Measurements from ENCODE around the gene IFI27L1. TPM values are rescaled to one million over a fixed set of nuclear protein-coding genes. Genes with fewer than 3 reads are reported as not detected.

IFI27L1 gene
- total and polyA plus RNA-seq, 2 of the 13 experiments (the other 11 are each of a cell fraction or from before 2014, with no cell fraction given) = 11.9 to 19.0 TPM

GRCh38 chr14:94080621-94081385 lies at the start of gene IFI27L1, which contains the start of gene DDX24 (continued):
- TF ChIP-seq SAP130 (CRISPR knock-in tag; IDR thresholded peaks at IDR 0.05; ENCODE audit: low read depth) (peak; percentile 92), ZNF282 (IDR thresholded peaks at IDR 0.05; ENCODE audit: partially characterized antibody) (no peak), ZNF615 (CRISPR knock-in tag; IDR thresholded peaks at IDR 0.05; ENCODE audit: borderline replicate concordance) (0 out of 2 replicates have a peak, but pooled peaks have one; percentile 30), GTF2F1 (IDR thresholded peaks at IDR 0.05; ENCODE audit: low read length) (no peak), SP5 (CRISPR knock-in tag; IDR thresholded peaks at IDR 0.05; ENCODE audit: borderline replicate concordance, low read depth) (peak; percentile 30; the same call in 1 of the 2 replicates), PLRG1 (conservative IDR thresholded peaks at IDR 0.05) (no peak), DNMT1 (CRISPR knock-in tag; IDR thresholded peaks at IDR 0.05) (0 out of 2 replicates have a peak, but pooled peaks have one; percentile 56), U2AF2 (IDR thresholded peaks at IDR 0.05; ENCODE audit: low read depth, low read length) (no peak), MAFG (CRISPR knock-in tag; IDR thresholded peaks at IDR 0.05) (no peak), ZBTB33 (CRISPR knock-in tag; IDR thresholded peaks at IDR 0.05) (no peak), MEIS1 (CRISPR knock-in tag; IDR thresholded peaks at IDR 0.05; ENCODE audit: borderline replicate concordance) (peak; percentile 71; the same call in 1 of the 2 replicates), ZHX2 (IDR thresholded peaks at IDR 0.05; ENCODE audit: low read depth) (0 out of 2 replicates have a peak, but pooled peaks have one; percentile 53), ZHX2 (CRISPR knock-in tag; IDR thresholded peaks at IDR 0.05; ENCODE audit: borderline replicate concordance) (no peak), HMGXB3 (CRISPR knock-in tag; IDR thresholded peaks at IDR 0.05; ENCODE audit: borderline replicate concordance) (no peak), ZNF34 (CRISPR knock-in tag; IDR thresholded peaks at IDR 0.05; ENCODE audit: borderline replicate concordance) (no peak), ZNF234 (CRISPR knock-in tag; conservative IDR thresholded peaks at IDR 0.05) (0 out of 2 replicates have a peak, but pooled peaks have one; percentile 66), ZNF431 (CRISPR knock-in tag; IDR thresholded peaks at IDR 0.05; ENCODE audit: borderline replicate concordance, low read depth) (0 out of 2 replicates have a peak, but pooled peaks have one; percentile 27)
